ENCODE measurements around the gene LYPD6B.

DNA sequence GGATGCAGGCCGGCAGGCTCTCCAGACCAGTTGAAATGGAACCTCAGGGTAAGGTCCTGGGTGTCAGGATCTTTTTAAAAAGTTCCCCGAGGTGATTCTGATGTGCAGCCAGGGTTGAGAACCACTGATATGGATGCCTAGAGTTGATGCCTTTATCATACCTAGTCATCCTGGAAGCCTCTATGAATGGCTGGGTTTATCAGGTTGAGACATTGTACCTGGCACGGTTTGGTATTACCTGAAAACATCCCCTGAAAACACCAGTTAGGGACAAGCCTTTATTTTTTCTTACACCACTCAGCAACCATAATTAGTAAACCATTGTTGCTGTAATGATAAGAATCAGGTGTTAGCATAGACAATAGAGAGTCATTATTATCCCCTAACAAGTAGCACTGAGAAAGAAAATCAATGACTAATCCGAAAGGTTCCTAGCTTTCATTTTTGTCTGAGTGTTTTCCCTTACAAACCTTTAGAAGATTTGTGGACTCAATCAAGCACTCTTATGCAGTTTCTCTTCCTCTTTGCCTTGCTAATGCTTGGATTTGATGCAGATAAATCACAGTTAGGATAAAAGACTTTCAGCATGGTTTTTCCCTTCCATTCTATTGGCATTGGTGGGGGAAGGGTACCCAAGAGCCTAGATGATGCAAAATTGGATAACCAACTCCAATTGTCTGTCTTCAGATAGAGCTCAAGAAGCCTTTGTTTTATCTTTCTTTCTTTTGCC lies 175.4 kb downstream of the LYPD6B start:
- TF ChIP-seq POLR2A (IDR thresholded peaks at IDR 0.05): no peak
- TF ChIP-seq, protein P1, sequence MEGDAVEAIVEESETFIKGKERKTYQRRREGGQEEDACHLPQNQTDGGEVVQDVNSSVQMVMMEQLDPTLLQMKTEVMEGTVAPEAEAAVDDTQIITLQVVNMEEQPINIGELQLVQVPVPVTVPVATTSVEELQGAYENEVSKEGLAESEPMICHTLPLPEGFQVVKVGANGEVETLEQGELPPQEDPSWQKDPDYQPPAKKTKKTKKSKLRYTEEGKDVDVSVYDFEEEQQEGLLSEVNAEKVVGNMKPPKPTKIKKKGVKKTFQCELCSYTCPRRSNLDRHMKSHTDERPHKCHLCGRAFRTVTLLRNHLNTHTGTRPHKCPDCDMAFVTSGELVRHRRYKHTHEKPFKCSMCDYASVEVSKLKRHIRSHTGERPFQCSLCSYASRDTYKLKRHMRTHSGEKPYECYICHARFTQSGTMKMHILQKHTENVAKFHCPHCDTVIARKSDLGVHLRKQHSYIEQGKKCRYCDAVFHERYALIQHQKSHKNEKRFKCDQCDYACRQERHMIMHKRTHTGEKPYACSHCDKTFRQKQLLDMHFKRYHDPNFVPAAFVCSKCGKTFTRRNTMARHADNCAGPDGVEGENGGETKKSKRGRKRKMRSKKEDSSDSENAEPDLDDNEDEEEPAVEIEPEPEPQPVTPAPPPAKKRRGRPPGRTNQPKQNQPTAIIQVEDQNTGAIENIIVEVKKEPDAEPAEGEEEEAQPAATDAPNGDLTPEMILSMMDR (IDR thresholded peaks at IDR 0.05): no peak

Measured in ovary (tissue), 3 donors.